GM19025 (cell line): ENCODE measurements around the gene POLR3E.
"Not testable (repeated sequence)": the region's sequence is repeated elsewhere in the genome, so short reads cannot be mapped to it uniquely, and the experiment has no call there.

Experiments used
- ATAC-seq: cut with Tn5 transposase; IDR thresholded peaks from one replicate; pipeline ENCODE4 v1.9.1; 2021; ENCODE audit warnings: mild to moderate bottlenecking, low read depth, moderate library complexity; ENCODE audit not compliant: unreplicated experiment

Gene POLR3E

GRCh38 chr16:22291860-22292318 is 5.3 kb upstream of the POLR3E start:
- ATAC-seq, result no peak

GRCh38 chr16:22292320-22292719 is 4.9 kb upstream of the POLR3E start:
- ATAC-seq, result no peak

- ATAC-seq, result no peak
Observed at GRCh38 chr16:22293137-22294106, 3.8 kb upstream of the POLR3E start.

GRCh38 chr16:22296225-22297113 is 740 bp upstream of the POLR3E start:
- ATAC-seq, result no peak

GRCh38 chr16:22297871-22298733 is 893 bp downstream of the POLR3E start:
- ATAC-seq, result peak; percentile 12

- ATAC-seq, result no peak
Observed at GRCh38 chr16:22299036-22299435, 1.8 kb downstream of the POLR3E start.

GRCh38 chr16:22300427-22301071 is 3.3 kb downstream of the POLR3E start:
- ATAC-seq, result no peak

- ATAC-seq, result not testable (repeated sequence)
Observed at GRCh38 chr16:22301423-22301822, 4.2 kb downstream of the POLR3E start.

- ATAC-seq, result no peak
Observed at GRCh38 chr16:22302776-22303363, 5.7 kb downstream of the POLR3E start.

GRCh38 chr16:22304411-22304810 is 7.2 kb downstream of the POLR3E start:
- ATAC-seq, result no peak

GRCh38 chr16:22306788-22307187 is 9.6 kb downstream of the POLR3E start:
- ATAC-seq, result no peak

- ATAC-seq, result no peak
Observed at GRCh38 chr16:22307838-22308237, 10.6 kb downstream of the POLR3E start.

- ATAC-seq, result no peak
Observed at GRCh38 chr16:22308824-22309520, 11.8 kb downstream of the POLR3E start.

GRCh38 chr16:22311520-22311919 is 14.3 kb downstream of the POLR3E start:
- no peak for ATAC-seq

- no peak for ATAC-seq
Observed at GRCh38 chr16:22312897-22313781, 15.9 kb downstream of the POLR3E start.

- ATAC-seq, result no peak
Observed at GRCh38 chr16:22313876-22314470, 16.8 kb downstream of the POLR3E start.
